Prostate gland (tissue), 2 donors: Measurements from ENCODE around the gene KRTAP1-3.

ENCODE experiments used
- POLR2A ChIP-seq: fragments of 450-650 bp; IDR thresholded peaks from one replicate; pipeline ENCODE4 v1.6.1; 2016; ENCODE audit warnings: antibody characterized with exemption, mild to moderate bottlenecking
- POLR2AphosphoS5 ChIP-seq: sonication (generic); formaldehyde crosslinking; IDR thresholded peaks from one replicate; pipeline ENCODE4 v1.6.1; 2017; ENCODE audit warnings: antibody characterized with exemption
- TF ChIP-seq, protein P1 (sequence below), 4 experiments: fragments of 200-600 bp in 2 of 4; fragments of 450-650 bp in 2 of 4; sonication (generic) in 2 of 4; IDR thresholded peaks; 1 replicate in 3 of 4; 2 replicates in 1 of 4; pipeline ENCODE4 v1.5.1; 2016 to 2019; ENCODE audit warnings: antibody characterized with exemption in 4 of 4, mild to moderate bottlenecking in 2 of 4, moderate library complexity in 2 of 4

DNA sequence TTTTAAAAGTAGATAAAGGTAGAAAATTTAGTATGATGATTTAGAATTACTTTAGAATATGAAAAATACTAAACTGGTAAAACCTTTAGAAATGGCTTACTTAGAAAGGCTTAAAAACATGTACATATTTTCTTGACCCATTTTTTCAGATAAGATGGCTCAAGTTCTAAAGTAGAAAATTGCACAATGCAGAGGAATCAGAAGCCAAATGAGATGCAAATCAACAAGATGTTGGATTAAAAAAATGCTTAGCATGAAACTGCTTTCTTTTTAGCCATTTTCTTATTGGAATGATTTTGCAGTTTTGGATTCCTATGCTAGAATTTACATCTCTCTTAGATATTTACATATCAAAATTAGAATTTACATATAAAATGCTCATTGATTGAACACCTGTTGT is 24.2 kb downstream of the KRTAP1-3 start:
- TF ChIP-seq, protein P1, sequence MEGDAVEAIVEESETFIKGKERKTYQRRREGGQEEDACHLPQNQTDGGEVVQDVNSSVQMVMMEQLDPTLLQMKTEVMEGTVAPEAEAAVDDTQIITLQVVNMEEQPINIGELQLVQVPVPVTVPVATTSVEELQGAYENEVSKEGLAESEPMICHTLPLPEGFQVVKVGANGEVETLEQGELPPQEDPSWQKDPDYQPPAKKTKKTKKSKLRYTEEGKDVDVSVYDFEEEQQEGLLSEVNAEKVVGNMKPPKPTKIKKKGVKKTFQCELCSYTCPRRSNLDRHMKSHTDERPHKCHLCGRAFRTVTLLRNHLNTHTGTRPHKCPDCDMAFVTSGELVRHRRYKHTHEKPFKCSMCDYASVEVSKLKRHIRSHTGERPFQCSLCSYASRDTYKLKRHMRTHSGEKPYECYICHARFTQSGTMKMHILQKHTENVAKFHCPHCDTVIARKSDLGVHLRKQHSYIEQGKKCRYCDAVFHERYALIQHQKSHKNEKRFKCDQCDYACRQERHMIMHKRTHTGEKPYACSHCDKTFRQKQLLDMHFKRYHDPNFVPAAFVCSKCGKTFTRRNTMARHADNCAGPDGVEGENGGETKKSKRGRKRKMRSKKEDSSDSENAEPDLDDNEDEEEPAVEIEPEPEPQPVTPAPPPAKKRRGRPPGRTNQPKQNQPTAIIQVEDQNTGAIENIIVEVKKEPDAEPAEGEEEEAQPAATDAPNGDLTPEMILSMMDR (IDR thresholded peaks at IDR 0.05): no peak
- TF ChIP-seq POLR2A (no peak), POLR2AphosphoS5 (no peak)
